IPS-15b (cell line): ENCODE results near the gene RASAL3.
"Not testable (repeated sequence)": the region's sequence is repeated elsewhere in the genome, so short reads cannot be mapped to it uniquely, and the experiment has no call there.

Experiments
- H3K27me3 ChIP-seq: one replicate; pipeline ENCODE4 v1.6.1; 2013; ENCODE audit warnings: low read length; ENCODE audit not compliant: control insufficient read depth, insufficient read depth
- H3K36me3 ChIP-seq: one replicate; pipeline ENCODE4 v1.6.1; 2013; ENCODE audit warnings: low read length; ENCODE audit not compliant: control insufficient read depth, insufficient read depth
- H3K4me1 ChIP-seq: one replicate; pipeline ENCODE4 v1.6.1; 2013; ENCODE audit warnings: mild to moderate bottlenecking, low read length; ENCODE audit not compliant: control insufficient read depth, insufficient read depth
- H3K4me3 ChIP-seq: one replicate; pipeline ENCODE4 v1.5.1; 2013; ENCODE audit warnings: low read depth, low read length
- H3K9ac ChIP-seq: one replicate; pipeline ENCODE4 v1.6.1; 2013; ENCODE audit warnings: low read depth, mild to moderate bottlenecking, low read length
- H3K9me3 ChIP-seq: one replicate; pipeline ENCODE4 v1.6.1; 2013; ENCODE audit warnings: mild to moderate bottlenecking, low read length; ENCODE audit not compliant: control insufficient read depth, insufficient read depth

Gene RASAL3

DNA sequence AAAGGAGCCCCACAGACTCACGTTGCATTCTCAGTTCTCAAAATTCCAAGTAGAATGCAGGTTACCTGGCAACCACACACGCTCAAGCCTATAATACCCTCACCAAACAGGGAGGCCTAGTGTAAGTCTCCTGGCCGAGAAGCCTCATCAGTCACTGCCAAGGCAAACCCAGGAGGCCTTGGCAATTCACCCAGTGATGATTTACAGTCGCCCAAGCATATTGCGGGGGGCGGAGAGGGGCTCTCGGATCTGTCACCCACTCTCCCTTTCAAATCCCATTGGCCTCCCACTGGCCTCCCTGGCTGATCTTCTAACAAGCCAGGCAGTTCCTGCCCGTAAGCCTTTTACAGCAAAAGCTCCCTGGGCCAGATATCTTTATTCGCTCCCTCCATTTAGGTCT lies 46.6 kb downstream of the RASAL3 start:
- Histone ChIP-seq H3K4me3 (peak overlapping the region; percentile 98), H3K4me1 (peaks cover 8% of the 10 kb centered on the region), H3K36me3 (peaks cover 3% of the 10 kb centered on the region), H3K27me3 (no peaks in the 10 kb centered on the region), H3K9ac (peak overlapping the region; percentile 91), H3K9me3 (no peaks in the 10 kb centered on the region)

DNA sequence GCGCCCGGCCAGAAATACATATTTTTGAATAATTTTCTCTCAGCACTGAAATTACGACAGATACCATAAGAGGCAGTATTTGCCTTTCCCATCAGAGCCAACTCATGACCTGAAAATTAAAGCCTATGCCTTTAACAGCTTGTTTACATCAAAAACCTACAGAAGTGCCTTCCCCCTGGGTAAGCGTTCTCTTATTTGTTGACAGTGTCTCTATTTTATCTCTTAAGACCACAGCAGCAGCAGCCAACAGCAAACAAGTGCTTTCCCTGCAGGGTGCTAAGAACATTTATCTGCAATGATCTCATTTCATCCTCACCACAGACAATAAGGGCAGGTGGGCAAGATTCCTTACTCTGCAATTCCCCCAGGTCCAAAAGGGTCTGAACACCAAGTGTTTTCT lies 51.5 kb downstream of the RASAL3 start:
- Histone ChIP-seq H3K36me3 (no peaks in the 10 kb centered on the region), H3K9me3 (no peaks in the 10 kb centered on the region), H3K4me3 (no peak overlapping the region), H3K27me3 (no peaks in the 10 kb centered on the region), H3K9ac (no peak overlapping the region), H3K4me1 (peaks cover 5% of the 10 kb centered on the region)

DNA sequence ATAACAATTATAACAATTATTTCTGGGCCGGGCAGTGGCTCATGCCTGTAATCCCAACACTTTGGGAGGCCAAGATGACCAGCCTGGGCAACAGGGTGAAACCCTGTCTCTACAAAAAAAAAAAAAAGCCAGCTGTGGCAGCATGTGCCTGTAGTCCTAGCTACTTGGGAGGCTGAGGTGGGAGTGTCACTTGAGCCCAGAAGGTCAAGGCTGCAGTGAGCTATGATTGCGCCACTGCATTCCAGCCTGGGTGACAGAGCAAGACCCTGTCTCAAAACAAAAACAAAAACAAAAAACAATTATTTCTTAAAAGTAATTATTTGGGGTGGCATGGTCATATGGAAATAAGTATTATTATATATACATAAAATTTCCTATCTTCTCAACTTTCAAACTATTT lies 53.0 kb downstream of the RASAL3 start:
- not testable (repeated sequence) for H3K36me3 ChIP-seq, H3K9me3 ChIP-seq, H3K9ac ChIP-seq, H3K4me3 ChIP-seq, H3K27me3 ChIP-seq, H3K4me1 ChIP-seq

DNA sequence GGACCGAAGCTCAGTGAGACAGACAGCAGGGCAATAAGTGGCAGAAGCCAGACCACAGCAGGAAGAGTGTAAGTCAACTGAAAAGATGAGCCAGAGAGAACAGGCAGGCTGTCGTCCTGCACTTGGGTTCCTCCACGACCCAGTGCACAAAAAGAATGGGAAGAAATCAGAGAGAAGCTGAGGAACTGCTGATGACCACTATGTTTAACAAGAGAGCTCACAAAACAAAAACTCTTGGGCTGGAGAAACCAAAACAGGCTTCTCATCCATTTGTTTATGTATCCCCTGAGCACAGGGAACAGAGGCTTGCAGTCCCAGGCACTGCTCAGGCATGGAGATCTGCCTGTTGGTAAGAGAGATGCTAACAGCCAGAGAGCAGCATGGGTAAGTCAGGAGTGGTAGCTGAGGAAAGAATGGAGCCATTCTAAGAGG lies 59.5 kb downstream of the RASAL3 start:
- H3K4me3 ChIP-seq: no peak overlapping the region
- no peaks in the 10 kb centered on the region for H3K27me3 ChIP-seq
- no peaks in the 10 kb centered on the region for H3K9me3 ChIP-seq
- no peak overlapping the region for H3K9ac ChIP-seq
- H3K4me1 ChIP-seq: no peaks in the 10 kb centered on the region
- peaks cover 40% of the 10 kb centered on the region for H3K36me3 ChIP-seq

DNA sequence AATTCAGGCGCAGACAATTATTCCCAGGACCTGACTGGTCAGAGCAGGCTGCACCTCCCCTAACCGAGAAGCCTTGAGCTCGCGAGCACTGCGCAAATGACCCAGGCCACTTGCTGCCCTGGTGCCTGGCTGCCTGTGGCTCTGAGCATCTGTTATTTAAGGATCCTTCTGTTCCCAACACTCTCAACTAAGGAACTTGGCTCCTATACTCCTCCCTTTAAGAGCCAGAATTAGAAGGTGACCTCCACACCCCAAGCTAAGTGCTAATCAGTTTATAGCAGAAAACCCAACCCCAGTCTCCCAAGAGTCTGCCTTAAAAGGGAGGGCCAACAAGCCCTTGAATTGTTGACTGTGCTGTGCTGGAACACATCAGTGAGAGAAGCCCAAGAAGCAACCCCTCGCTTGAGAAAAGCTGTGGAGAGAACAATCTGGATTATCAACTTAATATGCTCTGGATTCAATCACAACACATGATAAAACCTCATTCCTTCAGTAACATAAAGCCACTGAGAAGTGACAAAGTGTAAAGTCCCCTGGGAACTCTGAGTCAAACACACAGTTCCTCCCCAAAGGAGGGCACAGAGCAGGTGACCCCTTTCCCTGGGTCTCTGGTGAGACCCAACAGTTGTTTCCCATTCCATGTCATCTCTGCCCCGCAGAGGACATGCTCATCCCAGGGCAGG lies 60.1 kb downstream of the RASAL3 start:
- Histone ChIP-seq H3K9ac (no peak overlapping the region), H3K4me3 (no peak overlapping the region), H3K27me3 (no peaks in the 10 kb centered on the region), H3K36me3 (peaks cover 45% of the 10 kb centered on the region), H3K9me3 (no peaks in the 10 kb centered on the region), H3K4me1 (no peaks in the 10 kb centered on the region)

DNA sequence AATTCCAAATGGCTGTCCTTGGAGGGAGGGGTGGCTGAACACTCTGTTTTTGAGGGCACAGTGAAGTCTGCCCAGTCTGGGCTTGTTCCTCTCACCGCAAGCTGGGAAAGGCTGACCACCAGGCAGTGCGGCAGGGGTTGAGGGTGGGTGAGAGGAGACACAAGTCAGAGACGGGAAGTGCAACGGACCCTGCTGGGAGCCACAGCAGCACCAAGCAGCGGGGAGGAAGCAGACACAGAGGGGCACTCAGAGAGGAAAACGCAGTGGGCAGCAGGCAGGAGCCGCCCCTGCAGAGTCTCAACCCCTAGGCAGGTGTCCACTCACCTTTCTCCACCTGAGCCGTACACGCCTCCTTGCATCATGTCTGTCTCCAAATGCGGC lies 61.2 kb downstream of the RASAL3 start:
- Histone ChIP-seq H3K36me3 (peaks cover 56% of the 10 kb centered on the region), H3K9me3 (no peaks in the 10 kb centered on the region), H3K4me1 (no peaks in the 10 kb centered on the region), H3K9ac (no peak overlapping the region), H3K27me3 (no peaks in the 10 kb centered on the region), H3K4me3 (no peak overlapping the region)

DNA sequence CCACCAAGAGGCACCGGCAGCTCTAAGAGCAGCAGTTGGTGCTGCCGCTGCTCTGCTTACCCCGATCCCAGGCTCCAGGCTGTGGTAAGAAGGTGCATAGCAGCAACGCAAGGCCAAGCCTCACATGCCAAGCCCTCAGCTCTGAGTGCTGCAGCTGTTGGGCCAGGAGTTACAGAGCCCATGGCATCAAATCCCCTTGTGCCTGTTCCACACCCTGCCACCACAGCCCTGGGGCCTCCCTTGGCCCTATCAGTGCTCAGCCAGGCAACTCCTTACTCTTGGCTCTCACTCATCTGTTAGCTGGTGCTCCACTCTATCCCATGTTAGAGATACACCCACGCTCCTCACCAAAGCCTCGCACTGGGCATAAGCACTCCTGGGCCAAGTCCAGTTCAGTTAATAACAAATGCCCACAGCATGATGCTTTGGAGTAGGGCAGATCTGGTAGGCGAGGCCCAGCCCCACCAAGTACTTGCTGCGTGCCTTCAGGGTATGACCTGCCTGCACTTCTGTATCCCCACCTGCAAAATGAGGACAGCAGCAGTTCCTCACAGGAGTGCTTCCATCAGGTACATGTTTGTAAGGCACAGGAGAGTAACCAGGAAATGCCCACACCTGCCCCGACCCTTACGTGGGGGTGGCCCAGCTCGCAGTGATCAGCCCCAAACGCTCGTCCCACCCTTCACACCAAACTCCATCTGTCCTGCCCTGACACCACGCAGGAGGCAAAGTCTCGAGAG lies 61.8 kb downstream of the RASAL3 start:
- H3K27me3 ChIP-seq: no peaks in the 10 kb centered on the region
- H3K4me1 ChIP-seq: no peaks in the 10 kb centered on the region
- no peak overlapping the region for H3K9ac ChIP-seq
- peaks cover 62% of the 10 kb centered on the region for H3K36me3 ChIP-seq
- H3K9me3 ChIP-seq: no peaks in the 10 kb centered on the region
- no peak overlapping the region for H3K4me3 ChIP-seq
